GM18498 (cell line): ENCODE data around the gene TAF1B.
"Not testable (repeated sequence)": the region's sequence is repeated elsewhere in the genome, so short reads cannot be mapped to it uniquely, and the experiment has no call there.

Experiments used
- ATAC-seq: cut with Tn5 transposase; IDR thresholded peaks from one replicate; pipeline ENCODE4 v1.9.1; 2021; ENCODE audit warnings: mild to moderate bottlenecking, moderate library complexity; ENCODE audit not compliant: unreplicated experiment

TAF1B gene

DNA sequence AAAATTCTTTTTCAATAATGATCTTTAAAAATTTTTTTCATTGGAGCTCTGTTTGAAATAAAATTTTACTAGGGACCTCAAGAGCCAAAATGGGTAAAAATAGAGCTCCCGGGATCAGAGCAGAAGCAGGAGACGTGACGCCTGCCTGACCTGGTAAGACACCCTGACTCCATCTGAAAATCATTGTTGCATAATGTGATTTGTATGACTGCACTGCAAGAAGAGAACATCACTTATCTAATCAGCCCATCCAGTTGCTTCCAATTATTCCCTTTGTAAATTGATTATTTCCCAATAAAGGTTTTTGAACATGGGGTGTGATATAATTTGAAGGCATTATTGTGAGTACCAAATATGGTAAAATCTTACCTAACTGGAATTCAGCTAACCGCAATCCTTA lies 17.1 kb upstream of the TAF1B start:
- ATAC-seq, result no peak

DNA sequence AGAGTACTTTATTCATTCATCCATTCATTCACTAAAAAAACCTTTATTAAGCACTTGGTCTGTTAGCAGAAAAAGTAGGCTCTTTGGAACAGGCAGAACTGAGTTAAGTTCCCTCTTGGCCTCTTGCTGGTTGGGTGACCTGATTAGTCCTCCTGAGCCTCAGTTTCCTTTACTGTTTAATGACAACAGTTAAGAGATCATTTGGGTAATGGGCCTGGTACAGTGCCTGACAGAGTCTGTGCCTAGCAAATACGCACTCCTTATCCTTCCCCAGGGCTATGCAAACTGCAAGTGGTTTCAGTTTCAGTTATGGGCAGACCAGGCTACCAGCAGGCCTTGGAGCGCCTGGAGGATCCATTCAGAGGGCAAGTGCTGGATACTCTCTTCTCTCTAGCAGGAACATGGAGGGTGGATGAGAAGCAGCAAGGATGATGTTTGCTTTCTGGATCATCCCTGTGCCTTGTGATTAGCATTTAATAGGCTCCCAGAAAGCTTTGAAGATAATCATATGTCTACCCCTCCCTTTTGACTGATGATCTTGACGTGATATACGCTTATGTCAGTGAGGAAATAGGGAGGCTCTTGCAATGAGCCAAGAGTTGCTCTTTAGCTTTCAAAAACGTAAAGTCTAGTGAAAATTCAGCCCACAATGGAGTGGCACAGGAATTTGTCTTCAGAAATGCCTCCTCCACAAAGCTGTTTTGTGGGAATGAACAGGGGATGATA lies 12.4 kb upstream of the TAF1B start:
- no peak for ATAC-seq

DNA sequence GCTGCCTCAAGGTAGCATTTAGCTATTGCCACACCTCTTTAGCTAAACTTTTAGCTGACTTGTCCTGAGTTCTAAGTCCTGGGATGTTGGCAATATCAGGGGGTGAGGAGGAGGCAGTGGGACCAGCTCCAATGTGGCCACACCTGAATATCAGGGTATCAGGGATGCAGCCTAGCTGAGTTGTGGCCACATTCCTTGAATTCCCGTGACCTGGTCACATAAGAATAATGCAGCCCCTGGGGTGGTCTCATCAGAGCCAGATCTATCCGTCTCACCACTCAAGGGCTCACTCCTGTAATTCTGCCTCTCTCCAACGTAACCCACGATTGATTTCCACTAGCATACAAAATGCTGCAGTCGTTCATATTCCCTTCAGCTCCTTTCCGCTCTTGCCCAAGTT lies 11.6 kb upstream of the TAF1B start:
- no peak for ATAC-seq

DNA sequence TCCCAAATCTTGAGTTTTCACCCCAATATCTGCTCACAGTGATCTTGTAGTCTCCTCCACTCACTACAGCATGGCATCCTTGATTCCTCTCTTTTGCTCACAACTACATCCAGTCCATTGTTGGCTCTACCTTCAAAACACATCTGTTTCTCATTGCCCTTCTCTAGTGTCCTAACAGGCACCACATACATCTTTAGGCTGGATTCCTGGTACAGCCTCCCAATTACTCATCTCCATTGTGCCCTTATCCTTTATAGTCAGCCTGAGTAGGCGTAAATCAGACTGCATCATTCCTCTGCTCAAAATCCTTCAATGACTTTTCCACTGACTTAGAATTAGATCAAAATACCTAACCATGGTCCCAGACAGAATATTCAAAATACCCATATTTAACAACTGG lies 10.7 kb upstream of the TAF1B start:
- ATAC-seq, result no peak

DNA sequence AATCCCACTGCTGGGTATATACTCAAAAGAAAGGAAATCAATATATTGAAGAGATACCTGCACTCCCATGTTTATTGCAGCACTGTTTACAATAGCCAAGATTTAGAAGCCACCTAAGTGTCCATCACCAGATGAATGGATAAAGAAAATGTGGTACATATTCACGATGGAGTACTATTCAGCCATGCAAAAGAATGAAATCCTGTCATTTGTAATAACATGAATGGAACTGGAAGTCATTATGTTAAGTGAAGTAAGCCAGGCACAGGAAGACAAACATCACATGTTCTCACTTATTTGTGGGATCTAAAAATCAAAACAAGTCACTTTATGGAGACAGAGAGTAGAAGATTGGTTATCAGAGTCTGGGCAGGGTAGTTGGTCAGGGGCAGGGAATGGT lies 8.2 kb upstream of the TAF1B start:
- not testable (repeated sequence) for ATAC-seq

DNA sequence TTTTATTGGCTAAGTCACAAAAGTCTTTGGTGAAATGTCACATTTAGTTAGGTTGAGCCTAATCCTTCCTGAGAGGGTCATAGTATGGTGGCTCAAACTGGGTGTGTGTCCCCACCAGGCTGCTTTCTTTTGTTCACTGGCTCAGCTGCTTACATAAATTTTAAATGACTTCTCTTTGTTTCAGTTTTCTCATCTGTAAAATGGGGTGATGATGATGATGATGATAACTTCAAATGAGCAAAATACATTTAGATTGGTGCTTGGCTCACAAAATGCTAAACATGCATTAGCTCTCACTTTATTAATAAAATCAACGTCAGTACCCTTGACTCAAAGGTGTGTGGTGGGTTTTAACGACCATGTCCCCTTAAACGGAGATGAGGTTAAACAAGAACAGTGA lies 7.2 kb upstream of the TAF1B start:
- no peak for ATAC-seq

DNA sequence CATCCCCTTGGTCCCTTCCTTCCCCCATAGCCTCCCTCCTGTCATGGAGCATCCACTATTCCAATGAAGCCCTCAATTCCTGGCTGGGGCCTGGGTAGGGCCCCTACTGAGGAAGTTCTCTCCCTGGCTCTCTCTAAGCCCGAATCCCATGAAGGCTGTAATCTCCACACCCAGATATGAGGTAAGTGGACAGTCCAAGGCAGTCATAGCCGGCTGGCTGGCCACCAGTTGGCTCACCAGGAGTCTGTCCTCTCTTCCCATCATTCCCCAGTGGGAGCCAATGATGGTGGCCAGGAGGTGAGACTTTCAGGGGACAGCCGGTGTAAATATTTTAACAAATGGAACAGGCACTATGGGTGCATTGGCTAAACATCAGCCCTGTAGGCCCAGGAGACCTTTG lies 6.8 kb upstream of the TAF1B start:
- ATAC-seq, result no peak

DNA sequence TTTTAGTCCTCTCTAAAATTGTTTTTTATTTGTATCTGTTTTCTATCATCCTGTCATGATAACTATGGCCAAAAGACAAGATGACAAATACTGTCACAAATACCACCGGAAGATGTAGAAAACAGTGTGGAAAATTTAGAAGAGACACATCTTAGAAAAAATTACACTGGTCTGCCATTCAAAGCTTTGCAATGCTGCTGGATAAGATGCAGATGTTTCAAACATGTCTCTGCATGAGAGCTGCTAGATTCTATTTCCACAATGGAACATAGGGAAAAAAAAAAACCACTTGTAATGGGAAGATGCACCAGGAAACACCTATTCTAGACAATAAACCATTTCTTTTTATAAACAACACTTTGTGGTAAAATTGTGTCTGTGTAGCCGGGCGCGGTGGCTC lies 5.8 kb upstream of the TAF1B start:
- no peak for ATAC-seq

DNA sequence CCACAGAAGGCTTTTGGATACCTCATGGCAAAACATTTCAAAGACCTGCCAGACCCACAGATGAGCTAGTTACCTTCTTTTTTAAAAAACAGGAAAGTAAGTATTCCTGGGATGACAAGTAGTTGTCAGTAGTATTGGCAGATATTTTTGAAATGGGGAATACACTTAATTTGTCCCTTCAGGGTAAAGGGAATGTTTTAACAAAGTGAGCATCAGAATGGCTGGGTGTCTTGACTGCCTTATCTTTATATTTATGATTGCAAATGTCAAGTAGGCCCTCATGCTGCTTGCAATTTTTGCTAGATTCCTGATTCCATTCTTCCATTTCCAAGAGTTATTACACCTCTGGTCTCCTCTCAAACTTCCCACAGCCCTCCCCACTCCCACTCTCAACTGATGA lies 4.9 kb upstream of the TAF1B start:
- ATAC-seq, result no peak

DNA sequence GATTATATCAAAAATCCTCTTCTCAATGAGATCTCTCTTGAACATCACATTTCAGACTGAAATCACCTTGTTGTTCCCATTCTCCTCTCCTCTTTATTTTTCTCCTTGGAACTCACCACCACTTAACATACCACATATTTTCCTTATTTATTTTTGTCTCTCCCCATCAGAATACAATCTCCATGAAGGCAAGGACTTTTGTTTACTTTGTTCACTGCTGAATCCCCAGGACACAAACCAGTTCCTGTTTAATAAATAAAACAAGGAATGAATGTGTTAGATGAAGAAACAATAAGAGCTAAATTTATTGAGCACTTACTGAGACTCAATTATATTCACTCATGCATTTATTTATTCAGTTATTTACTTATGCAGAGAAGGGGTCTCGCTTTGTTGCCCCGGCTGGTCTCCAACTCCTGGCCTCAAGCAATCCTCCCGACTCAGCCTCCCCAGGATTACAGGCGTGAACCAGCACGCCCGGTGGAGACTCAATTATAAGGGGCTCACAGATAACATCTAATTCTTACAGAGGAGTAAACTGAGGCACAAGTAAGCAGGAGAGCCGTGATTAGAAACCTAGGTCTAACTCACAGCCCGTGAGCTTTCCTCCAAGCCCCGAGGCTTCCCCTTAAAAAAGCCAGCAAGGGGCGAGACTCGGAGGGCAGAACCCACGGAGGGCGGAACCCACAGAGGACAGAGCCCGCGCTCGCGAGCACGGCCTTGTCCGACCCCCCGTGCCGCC lies 616 bp upstream of the TAF1B start:
- ATAC-seq, result no peak

DNA sequence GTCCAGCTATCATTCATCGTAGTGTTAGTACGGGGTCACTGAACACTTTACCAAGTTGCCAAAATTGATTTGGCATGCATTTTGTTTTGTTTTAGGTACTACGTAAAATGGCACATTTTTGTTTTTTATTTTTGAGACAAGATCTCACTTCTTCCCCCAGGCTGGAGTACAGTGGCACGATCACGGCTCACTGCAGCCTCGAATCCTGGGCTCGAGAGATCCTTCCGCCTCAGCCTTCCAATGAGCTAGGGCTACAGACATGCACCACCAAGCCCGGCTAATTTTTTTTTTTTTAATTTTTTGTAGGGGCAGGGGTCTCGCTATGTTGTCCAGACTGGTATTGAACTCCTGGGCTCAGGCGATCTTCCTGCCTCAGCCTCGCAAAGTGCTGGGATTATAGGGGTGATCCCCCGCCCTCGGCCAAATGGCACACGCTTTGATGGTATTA lies 786 bp downstream of the TAF1B start:
- ATAC-seq, result no peak

DNA sequence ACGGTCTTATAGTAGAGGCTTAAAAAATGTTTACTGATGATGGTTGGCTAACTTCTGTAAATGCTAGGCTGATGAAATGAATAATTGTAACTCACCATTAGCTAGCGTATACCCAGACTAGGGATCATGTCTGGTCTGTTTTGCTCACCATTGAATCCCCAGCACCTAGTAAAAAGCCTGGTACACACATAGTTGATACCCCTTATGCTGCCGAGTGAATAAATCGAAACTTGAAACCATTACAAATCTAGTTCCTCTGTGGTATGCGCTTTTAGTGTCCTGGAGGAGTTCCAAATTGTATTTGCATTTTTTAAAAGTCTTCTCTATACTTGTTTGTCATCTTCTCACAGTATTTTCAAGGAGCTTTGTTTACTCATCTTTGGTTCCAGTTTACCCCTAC lies 1.3 kb downstream of the TAF1B start:
- peak; percentile 34 for ATAC-seq

DNA sequence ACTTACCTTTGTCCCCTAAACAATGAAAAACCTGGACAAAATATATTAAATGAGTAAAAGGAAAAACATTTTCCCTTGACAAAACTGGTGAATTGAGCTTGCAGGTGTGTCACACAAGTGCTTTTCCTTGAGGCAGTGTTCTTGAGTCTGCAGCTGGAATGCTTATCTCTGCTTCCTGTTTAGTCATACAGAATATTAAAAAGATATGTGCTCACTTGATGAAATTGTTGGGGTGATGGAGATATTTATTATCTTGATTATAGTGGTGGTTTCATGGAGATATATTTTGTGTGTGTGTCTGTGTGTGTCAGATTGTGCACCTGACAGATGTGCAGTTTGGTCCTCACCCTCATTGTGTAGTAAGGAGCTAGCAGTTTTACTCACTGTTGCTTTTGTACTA lies 3.3 kb downstream of the TAF1B start:
- no peak for ATAC-seq

DNA sequence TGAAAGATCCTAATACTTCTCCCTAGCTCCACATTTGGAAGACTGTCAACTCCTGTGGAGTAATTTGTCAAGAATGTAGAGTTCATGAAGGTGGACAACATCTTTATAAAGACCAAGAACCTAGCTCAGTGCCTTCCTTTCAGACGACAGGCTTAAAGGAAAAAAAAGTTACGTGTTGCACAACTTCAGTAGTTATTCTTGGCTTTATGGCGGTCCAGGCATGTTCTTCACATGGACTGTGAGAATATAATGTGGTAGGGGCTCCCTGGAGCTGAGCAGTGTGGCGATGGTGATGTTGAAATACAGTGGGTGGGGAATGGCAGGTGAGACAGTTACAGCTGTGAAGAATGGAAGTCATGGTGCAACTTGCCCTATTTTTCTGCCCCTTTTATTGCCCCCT lies 3.9 kb downstream of the TAF1B start:
- no peak for ATAC-seq

DNA sequence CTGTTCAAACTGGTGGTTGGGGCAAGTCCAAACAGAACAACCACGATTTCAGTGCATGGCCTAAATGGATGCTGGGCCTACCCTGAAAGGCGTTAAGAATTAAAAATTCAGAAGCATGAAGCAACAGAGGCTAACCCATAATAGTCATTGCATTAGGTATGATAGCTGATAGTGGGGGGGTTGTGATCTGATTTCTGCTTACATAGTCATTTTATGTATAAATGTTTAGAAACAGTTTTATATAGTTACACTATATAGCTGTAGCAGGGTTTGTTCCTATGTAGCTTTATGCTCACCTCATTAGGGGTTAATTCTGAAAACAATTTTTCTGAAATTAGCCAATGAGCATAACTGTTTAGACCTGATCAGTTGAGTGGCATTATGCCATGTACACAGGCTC lies 9.6 kb downstream of the TAF1B start:
- ATAC-seq, result no peak

DNA sequence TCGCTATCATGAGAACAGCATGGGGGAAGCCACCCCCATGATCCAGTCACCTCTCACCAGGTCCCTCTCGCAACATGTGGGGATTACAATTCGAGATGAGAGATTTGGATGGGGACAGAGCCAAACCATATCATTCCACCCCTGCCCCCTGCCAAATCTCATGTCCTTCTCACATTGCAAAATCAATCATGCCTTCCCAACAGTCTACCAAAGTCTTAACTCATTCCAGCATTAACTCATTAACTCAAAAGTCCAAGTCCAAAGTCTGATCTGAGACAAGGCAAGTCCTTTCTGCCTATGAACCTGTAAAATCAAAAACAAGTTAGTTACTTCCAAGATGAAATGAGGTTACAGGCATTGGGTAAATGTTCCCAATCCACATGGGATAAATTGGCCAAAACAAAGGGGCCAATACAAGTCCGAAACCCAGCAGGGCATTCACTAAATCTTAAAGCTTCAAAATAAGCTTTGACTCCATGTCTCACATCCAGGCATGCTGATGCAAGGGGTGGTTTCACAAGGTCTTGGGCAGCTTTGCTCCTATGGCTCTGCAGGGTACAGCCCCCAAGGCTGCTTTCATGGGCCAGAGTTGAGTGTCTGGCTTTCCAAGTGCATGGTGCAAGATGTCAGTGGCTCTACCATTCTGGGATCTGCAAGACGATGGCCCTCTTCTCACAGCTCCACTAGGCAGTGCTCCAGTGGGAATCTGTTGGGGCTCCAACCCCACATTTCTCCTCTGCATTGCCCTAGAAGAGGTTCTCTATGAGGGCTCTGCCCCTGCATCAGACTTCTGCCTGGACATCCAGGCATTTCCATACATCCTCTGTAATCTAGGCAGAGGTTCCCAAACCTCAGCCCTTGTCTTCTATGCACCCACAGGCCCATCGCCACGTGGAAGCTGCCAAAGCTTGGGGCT lies 14.8 kb downstream of the TAF1B start:
- ATAC-seq, result no peak

DNA sequence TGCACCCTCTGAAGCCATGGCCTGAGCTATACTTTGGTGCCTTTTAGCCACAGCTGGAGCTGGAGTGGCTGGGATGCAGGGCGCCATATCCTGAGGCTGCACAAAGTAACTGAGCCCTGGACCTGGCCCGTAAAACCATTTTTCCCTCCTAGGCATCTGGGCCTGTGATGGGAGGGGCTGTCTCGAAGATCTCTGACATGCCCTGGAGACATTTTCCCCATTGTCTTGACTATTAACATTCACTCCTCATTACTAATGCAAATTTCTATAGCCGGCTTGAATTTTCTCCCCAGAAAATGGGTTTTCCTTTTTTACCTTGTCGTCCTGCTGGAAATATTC lies 15.4 kb downstream of the TAF1B start:
- no peak for ATAC-seq

DNA sequence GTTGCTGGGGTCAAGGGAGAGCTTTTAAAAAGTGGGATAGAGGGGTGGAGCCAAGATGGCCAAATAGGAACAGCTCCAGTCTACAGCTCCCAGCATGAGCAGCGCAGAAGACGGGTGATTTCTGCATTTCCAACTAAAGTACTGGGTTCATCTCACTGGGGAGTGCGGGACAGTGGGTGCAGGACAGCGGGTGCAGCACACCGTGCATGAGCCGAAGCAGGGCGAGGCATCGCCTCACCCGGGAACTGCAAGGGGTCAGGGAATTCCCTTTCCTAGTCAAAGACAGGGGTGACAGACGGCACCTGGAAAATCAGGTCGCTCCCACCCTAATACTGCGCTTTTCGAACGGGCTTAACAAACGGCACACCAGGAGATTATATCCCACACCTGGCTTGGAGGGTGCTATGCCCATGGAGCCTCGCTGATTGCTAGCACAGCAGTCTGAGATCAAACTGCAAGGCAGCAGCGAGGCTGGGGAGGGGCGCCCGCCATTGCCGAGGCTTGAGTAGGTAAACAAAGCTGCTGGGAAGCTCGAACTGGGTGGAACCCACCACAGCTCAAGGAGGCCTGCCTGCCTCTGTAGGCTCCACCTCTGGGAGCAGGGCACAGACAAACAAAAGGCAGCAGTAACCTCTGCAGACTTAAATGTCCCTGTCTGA lies 17.8 kb downstream of the TAF1B start:
- not testable (repeated sequence) for ATAC-seq

DNA sequence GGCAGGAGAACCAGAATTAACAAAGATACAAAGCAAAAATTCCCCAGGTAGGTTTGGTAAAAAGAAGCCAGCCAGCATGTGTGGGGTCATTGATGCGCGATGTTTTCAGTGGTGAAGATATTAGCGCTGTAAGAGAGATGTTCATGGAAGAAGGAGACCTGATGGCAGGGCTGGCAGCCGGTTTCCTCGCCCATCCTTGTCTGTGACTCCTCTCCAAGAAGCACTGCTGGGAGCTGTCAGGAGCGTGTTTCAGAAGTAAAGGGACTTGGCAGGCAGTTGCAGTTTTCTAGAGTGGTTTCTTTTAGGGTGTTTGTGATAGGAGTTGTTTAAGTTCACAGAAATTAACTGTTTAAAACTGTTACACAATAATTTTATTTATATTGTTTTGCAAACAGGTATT lies 24.6 kb downstream of the TAF1B start:
- no peak for ATAC-seq

DNA sequence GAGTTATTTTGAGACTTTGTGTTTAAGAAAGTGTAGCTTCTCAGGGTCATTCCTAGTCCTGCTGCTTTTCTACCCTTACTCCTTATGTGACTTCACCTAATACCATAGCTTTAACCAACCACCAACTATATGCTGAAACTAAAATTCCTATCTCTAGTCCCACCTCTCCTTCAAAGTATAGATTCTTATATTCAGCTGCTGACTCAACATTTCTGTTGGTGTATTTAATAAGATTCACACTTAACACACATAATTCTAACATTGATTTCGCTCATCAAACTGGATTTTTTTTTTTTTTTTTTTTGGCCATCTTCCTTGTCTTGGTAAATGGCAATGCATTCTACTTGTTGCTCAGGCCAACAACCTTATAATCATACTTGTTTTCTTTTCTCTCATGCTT lies 30.1 kb downstream of the TAF1B start:
- ATAC-seq, result no peak

DNA sequence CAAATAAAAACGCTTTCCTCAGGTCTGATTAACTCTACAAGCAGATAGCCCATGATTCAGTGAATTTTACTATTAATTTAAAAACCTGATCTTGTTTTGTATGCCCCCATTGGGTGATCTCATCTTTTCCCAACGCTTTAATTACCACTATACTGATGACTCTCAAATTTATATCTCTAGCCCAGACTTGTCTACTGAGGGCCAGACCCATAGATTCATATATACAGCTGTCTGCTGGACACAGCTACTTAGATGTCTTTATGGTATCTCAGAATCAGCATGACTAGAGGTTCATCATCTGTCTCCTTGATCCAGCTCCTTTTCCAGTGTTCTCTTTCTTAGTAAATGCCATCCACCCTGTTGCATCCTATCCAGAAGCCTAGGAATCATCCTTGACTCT lies 33.8 kb downstream of the TAF1B start:
- ATAC-seq, result no peak
